Measurements from ENCODE around the gene ACVR1.

The ACVR1 gene

GRCh38 chr2:157918319-157918718 is 42.2 kb upstream of the ACVR1 start:
- H3K27ac ChIP-seq = no peak overlapping the region
- TF ChIP-seq ZFX (IDR thresholded peaks at IDR 0.05; ENCODE audit: borderline replicate concordance) (no peak), CTCF (IDR thresholded peaks at IDR 0.05) (no peak)

GRCh38 chr2:157911750-157912149 is 35.6 kb upstream of the ACVR1 start:
- TF ChIP-seq CTCF (IDR thresholded peaks at IDR 0.05) = no peak
- H3K27ac ChIP-seq = no peak overlapping the region

GRCh38 chr2:157911246-157911645 is 35.1 kb upstream of the ACVR1 start:
- no peak for TF ChIP-seq CTCF (IDR thresholded peaks at IDR 0.05)
- no peak for TF ChIP-seq ZFX (IDR thresholded peaks at IDR 0.05; ENCODE audit: borderline replicate concordance)

DNA sequence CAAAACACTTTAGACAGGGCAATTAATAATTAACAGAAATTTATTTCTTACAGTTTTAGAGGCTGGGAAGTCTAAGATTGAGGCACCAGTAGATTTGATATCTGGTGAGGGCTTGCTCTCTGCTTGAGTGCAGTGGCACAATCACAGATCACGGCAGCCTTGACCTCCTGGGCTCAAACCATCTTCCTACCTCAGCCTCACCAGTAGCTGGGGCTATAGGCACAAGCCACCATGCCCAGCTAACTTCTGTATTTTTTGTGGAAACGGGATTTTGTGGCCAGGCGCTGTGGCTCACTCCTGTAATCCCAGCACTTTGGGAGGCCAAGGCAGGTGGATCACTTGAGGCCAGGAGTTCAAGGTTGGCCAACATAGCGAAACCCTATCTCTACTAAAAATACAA is 29.0 kb upstream of the ACVR1 start:
- no peak for TF ChIP-seq CTCF (IDR thresholded peaks at IDR 0.05)
- H3K27ac ChIP-seq = no peak overlapping the region

More at GRCh38 chr2:157911246-157911645, 35.1 kb upstream of the ACVR1 start:
- no peak overlapping the region for H3K27ac ChIP-seq

DNA sequence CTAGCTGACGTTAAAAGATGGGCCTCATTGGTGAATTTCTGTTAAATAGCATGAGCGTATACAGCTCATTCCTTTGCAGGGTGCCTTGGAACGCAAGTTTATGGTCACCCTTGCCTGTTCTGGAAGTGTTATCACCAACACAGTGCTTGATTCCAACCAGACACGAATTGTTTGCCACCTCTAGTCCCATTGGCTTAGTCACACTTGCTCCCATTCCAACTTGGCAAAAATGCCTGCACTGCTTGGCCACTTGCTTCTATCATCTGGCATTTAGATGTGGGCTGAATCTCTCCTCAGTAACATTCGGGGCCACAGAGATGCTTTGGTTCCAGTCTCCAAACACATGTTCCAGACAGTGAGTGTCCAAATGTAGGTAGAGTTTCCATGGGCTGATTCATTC is 27.5 kb upstream of the ACVR1 start:
- H3K27ac ChIP-seq = no peak overlapping the region
- TF ChIP-seq CTCF (IDR thresholded peaks at IDR 0.05) (no peak), ZFX (IDR thresholded peaks at IDR 0.05; ENCODE audit: borderline replicate concordance) (no peak)

DNA sequence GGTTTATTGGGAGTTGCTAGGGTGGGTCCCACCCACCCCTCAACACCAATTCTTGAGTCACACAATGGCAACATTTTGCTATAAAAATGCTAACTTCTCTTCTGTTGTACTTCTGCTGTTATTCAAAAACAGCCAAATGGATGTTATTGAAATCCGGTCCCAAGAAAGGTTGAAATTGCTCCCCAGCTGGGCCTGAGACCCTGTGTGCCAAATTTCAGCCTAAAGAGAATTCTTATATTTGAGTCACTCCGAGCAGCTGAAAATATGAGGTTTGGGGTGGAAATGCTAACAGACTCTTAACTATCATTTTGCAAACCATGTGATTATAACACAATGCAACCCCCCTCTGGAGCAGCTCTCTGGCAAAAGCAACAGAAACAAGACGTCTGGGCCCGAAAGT is 27.0 kb upstream of the ACVR1 start:
- no peak for TF ChIP-seq CTCF (IDR thresholded peaks at IDR 0.05)
- TF ChIP-seq ZFX (IDR thresholded peaks at IDR 0.05; ENCODE audit: borderline replicate concordance) = no peak
- H3K27ac ChIP-seq = no peak overlapping the region

DNA sequence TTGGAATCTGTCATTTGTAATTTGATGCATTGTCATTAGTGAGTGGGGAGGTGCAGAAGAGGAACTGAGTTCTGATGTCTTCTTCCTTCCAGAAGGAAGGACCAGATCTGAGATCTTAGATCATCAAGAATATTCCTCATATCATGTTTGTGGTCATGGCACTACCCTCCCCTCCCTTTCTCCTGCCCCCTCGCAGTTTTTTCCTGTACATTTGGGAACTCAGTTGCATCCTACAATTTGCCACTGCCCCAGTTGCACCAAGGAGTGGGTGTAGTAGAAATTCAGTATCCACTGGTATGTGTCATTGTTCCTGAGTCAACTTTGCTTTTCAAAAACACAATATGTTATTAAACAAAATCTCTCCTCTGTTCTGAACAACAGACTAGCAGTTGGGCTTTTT is 26.6 kb upstream of the ACVR1 start:
- no peak for TF ChIP-seq CTCF (IDR thresholded peaks at IDR 0.05)
- no peak for TF ChIP-seq ZFX (IDR thresholded peaks at IDR 0.05; ENCODE audit: borderline replicate concordance)
- no peak overlapping the region for H3K27ac ChIP-seq

Measured in 22Rv1 (cell line).